Measurements from ENCODE around the gene KCNC4.
A peak's percentile ranks its signal among the peaks of the same experiment; 100 is the strongest.

KCNC4 gene

DNA sequence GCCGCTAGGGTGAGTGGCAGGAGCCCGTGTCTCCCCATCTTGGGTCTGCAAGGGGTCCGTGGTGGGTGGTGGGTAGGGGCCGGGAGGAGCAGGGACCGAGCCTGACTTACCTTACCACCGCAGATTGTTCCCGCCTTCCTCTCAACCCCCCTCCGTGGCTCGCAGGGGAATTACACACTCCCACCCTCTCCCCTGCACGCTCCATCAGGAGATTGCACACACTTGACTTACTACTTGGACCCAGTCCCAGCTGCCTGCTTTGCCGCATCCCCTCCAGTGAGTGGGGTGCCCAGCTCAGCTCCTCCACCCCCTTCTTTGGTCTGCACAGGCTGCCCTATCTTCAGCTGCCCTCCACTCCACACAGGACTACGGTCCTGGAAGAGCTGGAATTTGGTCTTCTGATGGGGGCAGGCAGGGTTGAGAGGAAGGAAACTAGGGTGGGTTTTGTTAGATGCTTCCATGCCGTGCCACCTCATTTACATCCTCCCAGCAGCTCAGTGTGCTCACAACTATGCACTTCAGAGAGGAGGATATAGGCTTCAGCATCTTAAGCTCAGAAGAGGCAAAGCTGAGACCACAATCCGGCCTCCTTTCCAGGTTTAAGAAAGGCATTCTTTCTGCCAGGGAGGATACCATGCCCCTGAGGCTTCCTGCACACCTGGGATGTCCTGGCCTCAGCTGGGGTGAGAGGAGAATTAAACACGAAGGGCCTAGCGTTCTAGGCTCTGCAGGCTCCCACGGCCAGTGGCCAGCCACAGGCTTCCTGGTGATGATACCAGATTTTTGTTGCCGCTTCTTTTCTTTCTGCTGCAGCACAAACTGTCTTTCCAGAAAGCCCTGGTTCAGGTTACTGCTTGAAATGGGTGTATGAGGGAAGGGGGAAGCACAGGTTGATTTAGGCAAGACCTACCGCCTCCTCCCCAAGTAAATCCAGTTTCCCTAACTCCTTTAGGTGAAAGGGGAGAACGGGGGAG, 2.3 kb downstream of the KCNC4 start:
- DNase-seq = peak; percentile 85

DNA sequence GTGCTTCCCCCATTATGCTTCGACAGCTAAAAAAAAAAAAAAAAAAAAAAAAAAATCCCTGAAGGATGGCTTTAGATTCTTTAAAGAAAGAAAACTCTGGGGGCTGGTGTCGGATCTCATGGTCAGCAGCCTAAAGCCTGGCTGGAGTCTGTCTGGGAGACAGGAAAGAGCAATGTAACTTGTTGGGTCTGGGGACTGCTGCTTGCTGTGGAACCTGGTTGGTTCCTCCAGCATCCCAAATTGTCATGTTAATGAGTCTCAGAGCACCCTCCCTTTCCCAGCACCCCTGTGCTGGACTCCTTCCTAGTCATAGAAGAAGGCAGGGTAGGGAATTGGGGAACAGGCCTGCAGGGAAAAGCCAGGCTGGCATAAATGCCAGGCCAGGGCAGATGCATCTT, 3.0 kb downstream of the KCNC4 start:
- no peak for DNase-seq

DNA sequence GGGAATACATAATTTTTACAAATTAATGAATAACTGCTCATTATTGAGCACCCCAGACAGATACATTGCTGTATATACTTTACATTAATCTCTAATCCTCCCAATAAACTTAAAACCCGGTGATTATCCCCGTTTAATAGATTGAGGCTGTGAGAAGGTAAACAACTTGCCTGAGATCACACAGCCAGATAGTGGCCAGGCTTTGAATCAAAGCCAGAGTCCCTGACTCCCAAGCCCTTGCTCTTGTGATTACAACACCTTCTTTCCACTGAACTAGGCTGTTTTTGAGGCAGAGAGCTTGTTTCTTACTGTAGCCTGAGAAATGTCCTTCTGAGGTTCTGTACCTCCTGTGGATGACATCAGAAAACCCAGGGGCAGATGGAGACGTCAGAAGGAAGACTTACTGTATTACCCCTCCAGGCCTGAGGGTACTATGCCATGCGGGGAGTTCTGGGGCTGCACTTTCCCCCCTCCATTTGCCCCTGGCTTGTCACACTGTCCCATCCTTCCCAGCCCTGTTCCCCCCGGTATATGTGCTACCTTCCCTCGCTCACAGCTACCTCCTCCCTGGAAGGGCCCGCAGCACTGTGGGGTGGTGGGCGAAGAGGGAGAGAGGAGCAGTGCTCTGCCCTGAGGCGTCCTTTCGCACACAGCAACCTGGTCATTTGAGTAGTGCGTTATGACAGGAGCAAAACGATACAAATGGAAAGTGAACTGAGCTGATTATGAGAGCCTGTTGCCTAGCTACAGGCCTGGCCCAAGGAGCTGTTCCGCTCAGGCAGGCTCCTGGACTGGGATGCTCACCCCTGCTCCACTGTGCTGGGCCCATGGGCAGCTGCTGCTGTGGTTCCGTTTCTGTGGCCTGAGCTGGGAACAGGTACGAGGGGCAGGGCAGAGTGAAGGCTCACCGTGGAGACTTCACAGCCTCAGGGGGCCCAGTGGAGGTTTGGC, 4.6 kb downstream of the KCNC4 start:
- peak; percentile 47 for DNase-seq

DNA sequence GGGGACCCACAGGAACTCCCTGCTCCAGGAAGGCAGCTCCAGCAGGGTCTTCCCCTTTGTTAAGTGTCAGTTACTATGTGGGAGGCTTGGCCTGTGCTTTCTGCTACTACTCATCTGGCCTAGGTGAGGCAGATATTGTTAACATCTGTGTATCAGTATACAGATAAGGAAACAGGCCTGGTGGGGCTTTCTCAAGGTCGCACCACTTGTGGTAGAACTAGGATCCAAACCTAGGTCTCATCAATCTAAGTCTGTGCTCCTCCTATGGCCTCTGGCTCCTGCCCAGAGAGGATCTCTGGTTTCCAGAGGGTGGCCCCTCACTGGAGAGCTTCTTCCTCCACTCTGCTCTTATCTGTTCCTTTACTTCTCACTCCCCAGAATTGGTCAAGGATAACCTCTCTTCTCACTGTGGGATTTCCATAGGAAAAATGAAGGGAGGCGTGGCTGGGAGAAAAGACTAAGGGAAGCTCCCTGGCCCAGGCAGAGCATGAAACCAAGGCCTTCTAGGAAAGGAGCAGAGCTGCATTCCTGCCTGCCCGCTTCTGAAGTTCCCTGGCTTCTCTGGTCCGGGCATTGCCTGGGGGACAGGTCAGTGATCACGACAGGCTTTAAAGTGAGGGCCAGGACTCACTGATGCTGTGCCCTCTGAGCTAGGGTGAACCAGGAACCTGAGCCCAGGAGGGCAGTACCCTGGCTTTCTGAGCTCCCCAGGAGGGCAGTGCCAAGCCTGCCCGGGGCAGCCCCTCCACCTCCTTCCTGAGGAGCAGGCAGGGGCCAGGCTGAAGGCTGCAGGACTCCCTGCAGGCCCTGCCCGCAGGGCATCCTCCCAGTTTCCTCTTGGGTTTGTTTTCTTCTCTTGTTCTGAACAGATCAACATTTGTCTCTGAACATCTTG, 5.8 kb downstream of the KCNC4 start:
- no peak for DNase-seq

DNA sequence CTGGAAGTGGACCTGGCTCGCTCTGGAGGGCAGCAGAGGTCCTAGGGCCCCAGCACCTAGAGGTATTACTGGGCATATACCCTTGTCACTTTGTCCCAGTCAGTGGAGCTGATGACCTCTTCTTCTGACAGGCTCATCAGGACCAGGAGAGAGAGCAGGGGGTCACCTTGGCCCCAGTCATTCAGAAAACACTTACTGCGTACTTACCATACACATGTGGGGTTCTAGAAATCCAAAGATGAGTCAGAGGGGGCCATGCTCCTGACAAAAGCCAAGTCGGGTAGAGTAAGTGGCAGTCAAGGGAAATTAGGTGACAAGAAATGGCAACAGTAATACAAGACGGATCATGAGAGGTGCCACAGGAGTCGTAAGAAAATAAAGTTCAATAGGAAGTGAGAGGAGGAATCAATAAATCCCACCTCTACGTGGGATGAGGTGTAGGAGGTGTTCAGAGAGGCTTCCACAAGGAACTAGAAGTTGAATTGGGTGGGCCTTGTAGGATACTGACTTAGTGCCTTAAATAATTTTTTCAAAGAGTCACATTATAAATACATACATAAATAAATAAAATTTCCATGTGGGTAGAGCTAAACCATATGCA, 6.8 kb downstream of the KCNC4 start:
- DNase-seq = no peak

DNA sequence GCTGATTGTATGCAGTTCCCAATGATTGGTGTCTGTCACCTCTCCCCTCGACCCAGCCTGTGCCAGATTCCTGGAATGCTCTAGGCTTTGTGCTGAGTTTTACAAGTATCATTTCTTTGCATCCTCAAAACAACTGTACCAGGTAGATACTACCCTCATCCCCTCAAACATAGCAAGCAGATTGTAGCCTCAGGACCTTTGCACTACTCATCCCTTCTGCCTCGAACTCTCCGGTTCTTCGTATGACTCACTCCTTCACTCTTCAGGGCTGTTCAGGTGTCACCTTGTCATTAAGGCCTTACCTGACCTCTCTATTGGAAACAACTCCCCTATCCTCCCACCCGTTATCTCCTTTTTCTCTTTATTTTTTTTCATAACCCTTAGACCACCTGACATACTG, 8.0 kb downstream of the KCNC4 start:
- no peak for DNase-seq

DNA sequence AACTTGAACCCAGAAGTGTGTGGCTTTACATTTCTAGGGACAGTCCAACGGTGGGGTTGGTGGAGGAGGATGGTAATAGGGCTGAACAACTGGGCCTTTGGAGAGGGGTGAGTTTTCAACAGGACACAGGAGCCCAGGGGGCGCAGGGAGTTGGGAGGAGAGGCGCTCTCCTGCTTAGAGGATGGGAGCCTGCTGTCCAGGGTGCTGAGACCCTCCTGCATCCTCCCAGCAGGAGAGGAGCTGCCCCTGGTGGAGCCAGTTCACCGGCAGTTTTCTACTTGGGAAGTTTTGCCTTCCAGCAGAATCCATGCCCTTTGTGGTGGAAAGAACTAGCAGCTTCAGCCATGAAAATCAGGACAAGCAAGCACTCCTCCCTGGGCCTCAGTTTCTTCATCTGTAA, 8.6 kb downstream of the KCNC4 start:
- no peak for DNase-seq

DNA sequence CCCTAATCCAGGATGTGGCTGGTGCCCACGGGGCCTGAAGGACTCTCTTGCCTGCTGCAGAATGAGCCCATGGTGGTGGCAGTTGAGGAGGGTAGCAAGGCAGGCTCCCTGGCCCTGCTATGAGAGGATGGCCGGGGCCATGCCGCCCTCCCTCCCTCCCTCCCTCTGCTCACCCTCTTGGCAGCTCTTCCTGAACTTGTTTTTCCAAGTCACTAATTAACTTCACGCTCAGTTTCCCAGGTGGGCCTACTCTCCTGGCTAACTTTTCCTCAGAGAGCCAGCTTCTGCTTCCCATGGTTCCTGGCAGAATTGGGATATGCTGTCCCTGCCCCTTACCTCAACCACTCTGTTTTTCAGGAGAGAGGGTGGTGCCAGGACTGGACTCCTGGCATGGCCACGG, 10.2 kb downstream of the KCNC4 start:
- no peak for DNase-seq

DNA sequence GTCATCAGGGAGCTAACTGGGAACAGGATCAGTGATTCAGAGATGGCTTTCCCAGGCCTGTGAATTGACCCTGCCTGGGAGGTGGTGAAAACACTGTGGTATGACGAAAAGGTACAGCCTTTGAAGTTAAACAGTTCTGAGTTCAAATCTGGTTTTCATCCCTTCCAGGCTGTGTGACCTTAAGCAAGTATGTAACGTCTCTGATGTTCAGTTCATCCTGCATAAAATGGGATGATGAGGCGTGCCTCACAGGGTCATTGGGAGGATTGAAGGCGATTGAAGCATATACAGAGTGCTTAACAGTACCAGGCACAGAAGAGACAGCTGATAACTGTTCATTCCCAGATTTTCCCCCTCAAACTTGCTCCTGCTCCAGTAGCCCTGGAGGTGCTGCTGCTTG, 11.0 kb downstream of the KCNC4 start:
- no peak for DNase-seq

DNA sequence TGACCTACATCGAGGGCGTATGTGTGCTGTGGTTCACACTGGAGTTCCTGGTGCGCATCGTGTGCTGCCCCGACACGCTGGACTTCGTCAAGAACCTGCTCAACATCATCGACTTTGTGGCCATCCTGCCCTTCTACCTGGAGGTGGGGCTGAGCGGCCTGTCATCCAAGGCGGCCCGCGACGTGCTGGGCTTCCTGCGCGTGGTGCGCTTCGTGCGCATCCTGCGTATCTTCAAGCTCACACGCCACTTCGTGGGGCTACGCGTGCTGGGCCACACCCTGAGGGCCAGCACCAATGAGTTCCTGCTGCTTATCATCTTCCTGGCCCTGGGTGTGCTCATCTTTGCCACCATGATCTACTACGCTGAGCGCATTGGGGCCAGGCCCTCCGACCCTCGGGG, 13.0 kb downstream of the KCNC4 start:
- no peak for DNase-seq

DNA sequence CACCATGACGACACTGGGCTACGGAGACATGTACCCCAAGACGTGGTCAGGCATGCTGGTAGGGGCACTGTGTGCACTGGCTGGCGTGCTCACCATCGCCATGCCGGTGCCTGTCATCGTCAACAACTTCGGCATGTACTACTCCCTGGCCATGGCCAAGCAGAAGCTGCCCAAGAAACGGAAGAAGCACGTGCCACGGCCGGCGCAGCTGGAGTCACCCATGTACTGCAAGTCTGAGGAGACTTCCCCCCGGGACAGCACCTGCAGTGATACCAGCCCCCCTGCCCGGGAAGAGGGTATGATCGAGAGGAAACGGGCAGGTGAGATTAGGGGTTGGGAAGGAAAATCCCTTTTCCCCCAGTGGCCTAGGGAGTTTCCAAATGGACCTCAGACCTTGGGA, 13.5 kb downstream of the KCNC4 start:
- DNase-seq = no peak

DNA sequence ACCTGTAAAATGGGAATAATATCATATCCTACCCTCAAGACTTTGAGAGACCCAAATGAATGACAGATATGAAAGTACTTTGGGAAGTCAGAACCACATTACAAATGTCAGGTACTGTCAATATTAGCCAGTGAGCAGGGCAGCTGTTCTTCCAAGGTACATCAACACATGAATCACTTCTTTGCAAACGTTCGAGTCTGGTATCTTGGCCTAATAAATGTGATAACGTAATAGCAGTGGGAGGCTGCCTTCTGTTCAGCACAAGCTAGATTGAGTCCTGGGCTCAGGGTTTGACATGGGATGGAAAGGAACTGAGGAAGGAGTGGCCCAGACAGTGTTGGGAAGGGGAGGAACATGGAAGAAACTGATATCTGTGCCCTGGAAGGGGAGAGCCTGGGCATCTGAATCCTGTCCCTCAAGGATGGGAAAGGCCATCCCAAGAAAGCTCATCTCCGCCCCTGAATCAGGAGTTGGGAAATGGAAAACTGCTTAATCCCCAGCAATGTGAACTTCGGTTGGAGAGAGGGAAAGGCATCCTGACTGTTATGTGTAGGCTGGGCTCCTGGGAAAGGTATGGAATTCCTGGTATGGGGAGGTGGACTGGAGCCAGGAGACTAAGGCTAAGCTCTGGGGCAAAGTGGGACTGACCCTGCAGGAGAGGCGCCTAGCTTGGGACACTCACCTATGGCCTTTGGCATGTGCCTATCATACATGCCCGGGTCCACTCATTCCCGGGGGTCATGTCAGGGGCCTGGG, 14.3 kb downstream of the KCNC4 start:
- DNase-seq = no peak

DNA sequence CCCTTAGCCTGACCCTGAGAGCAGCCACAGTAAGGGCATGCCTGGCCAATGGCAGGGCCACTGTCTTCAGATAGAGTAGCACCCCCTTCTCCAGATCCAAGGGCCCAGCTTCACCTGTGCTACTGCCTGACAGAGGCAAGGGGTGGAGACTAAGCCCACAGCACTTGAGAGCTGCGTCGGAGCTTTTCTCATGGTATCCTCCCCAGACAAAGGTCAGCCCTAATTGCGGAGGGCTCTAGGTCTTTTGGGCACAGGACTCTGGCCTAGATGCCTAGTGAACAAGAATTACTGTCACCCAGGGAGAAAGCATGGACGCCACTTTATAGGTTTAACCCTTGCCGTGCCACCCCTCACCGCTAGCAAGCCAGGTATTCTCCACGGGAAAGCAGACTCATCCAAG, 15.1 kb downstream of the KCNC4 start:
- DNase-seq = no peak

DNA sequence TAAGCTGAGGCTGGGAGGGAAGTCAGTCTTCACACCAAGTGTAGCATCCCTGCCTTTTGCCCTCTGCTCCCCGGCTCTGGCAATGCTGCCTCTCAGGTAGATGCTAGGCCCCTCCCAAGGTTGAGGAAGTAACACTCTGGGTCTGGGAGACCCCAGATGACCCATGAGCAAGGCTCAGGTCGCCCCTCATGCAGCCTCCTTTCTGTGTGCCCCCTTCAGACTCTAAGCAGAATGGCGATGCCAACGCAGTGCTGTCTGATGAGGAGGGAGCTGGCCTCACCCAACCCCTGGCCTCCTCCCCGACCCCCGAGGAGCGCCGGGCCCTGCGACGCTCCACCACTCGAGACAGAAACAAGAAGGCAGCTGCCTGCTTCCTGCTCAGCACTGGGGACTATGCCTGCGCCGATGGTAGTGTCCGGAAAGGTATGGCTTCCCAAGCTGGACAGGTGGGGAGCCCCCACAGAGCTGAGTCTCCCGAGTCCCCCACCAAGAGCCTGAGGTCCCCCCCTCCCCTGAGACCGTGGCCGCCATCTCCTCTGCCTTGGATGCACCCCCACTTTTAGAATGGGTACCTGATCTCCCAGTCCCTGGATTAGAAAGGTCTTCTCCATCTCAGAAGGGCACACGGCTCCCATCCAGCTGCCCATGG, 15.8 kb downstream of the KCNC4 start:
- DNase-seq = no peak

DNA sequence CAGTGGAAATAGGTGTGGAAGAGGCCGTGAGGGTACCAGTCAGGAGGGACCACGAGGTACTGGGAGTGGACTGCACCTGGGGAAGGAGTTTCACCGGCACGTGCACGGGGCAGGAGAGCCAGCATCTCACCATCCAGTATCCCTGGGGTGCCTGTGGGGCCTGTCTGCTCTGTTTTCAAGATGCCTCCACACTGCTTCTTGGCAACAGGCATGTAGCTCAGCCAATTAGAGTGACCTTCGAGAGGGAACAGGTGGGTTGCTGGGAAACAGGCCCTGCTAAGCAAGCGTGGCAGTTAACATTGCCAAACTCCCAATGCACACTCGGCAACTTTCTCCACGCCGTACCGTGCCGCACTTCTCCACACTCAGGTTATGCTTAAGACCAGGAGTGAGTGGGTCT, 17.7 kb downstream of the KCNC4 start:
- peak; percentile 53 for DNase-seq

DNA sequence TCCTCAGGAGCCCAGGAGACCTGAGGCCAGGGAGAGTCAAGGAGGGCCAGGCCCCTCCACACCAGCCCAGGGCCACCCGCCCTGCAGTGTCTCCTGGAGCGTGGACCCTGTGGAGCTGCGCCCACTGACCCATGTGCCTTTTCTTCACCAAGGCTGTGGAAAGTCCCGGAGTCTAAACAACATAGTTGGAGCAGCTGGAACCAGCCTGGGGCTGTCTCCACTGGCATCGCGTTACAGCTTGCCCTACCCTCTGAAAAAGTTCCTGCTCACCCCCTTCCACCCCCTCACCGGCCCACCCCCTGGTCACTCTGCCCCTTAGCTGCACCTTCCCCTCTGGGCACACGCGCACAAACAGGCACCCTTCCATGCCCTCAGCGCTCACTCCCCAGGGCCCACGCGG, 18.3 kb downstream of the KCNC4 start:
- no peak for DNase-seq

DNA sequence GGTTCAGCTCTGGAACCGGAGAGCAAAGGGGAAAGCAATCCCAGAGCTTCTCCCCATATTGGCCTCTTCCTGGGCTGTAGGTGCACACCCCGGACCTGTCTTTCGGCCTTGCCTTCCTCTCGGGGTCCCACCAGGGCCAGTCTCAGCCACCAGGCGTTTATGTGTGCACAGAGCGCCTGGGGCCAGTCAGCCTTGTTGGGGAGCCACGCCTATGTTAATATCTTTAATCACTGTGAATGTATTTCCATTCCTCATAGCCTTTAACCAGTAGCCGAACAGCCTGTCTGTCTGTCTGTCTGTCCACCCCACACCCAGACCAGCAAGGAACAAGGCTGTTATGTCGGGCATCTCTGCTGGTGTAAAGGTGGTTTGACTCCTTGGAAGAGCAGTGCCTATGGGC, 18.8 kb downstream of the KCNC4 start:
- DNase-seq = no peak

DNA sequence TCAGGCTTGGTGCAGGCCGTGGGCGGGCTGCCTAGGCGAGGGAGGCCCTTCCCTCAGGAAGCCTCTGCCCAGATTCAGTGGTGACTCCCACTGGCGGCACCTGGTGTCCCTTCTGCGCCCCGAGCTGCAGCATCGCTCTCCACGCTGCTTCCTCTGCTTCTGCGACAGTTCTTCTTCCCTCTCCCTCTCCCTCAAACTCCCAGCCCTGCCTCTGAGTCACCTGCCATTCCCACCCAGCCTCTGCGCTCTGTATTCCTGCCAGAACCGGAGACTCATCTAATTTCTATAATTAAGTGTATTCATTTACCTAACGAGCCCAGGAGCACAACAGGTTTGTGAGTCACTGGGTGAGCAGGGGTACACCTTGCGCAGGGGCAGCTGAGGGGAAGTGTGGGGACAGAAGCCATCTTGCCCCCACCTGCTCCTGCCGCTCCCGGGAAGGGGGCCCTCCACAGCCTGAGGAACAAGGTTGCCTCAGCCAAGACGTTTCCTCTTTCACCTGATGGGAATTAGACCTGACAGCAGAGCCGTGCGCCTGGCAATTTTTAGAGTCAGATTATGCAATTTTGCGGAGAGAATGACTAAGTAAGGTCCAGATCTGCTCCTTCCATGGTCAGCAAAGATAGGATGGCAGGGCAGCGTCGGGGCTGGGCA, 19.4 kb downstream of the KCNC4 start:
- no peak for DNase-seq

DNA sequence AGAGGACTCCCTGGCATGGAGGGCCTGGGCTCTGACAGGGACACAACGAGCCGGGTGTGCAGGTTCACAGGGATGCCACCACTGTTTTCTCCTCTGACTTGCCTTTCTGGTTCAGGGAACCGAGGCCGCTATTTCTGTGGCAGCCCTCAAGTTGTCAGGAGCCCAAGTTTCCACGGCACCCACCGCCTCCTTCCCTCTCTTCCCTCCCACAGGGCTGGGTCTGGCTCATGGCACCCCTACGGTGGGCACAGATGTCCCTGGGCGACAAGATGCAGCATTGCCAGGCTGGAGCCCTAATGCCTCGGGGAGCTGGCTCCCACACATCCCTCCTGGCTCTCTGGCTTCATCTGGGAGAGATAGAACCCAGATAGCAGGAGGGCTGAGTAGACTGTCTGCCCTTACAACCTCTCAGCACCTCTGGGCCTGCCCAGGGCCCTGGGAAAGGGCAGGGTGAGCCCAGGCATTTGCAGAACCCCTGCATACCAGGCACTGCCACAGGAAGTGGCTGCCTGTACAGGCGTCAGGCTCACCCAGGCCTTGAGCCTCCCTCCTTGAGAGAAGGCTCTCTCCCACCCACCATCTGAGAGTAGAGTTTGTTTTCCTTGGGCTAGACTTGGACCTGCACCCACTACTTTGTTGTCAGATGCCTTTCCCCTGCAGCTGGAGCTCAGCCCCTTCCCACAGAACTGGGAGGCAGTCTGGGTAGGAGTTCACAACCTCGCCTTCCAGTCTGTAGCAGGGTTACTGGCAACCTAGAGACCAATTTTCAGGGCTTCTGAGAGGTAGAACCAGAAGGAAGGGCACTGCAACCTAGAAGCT, 20.5 kb downstream of the KCNC4 start:
- no peak for DNase-seq

DNA sequence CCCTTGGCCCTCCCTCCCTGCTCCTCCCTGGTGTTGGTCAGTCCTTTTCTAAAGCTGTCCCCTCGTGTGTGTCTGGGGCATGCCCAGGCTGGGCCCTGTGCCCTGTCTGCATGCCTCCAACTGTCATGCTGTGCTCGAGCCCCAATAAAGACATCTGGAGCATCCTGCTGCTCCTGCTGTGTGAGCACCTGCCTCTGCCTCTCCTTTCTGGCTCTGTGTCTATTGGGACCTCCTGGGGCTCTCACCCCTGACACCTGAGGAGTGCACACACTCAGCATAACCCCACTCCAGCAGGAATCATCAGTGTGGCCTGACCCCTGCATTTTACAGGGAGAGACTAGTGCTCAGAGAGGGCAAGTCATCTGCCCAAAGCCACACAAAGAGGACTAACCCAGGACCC, 23.7 kb downstream of the KCNC4 start:
- DNase-seq = no peak

All from DMS79 (cell line).